Glutamatergic neuron (in vitro differentiated cells): ENCODE data around the gene SZT2. TPM values are rescaled to one million over a fixed set of nuclear protein-coding genes. Genes with fewer than 3 reads are reported as not detected.
A peak's percentile ranks its signal among the peaks of the same experiment; 100 is the strongest.

ENCODE experiments used
- DNase-seq: peaks from one replicate; pipeline ENCODE4 v3.0.0; 2022
- H3K27ac Mint-ChIP-seq: one replicate; pipeline ENCODE4 v1.8.0; 2020; ENCODE audit warnings: mild to moderate bottlenecking, mixed read lengths, inconsistent platforms; ENCODE audit not compliant: unreplicated experiment
- H3K27me3 Mint-ChIP-seq: one replicate; pipeline ENCODE4 v1.8.0; 2020; ENCODE audit warnings: mild to moderate bottlenecking, moderate library complexity, mixed read lengths, inconsistent platforms; ENCODE audit not compliant: unreplicated experiment
- H3K36me3 Mint-ChIP-seq: one replicate; pipeline ENCODE4 v1.8.0; 2020; ENCODE audit warnings: mild to moderate bottlenecking, mixed read lengths, inconsistent platforms; ENCODE audit not compliant: unreplicated experiment
- H3K4me1 Mint-ChIP-seq: one replicate; pipeline ENCODE4 v1.8.0; 2020; ENCODE audit warnings: mild to moderate bottlenecking, low read depth, mixed read lengths, inconsistent platforms; ENCODE audit not compliant: unreplicated experiment
- H3K4me3 Mint-ChIP-seq: one replicate; pipeline ENCODE4 v1.8.0; 2020; ENCODE audit warnings: mild to moderate bottlenecking, mixed read lengths, inconsistent platforms; ENCODE audit not compliant: unreplicated experiment
- H3K9me3 Mint-ChIP-seq: one replicate; pipeline ENCODE4 v1.8.0; 2020; ENCODE audit warnings: mild to moderate bottlenecking, moderate library complexity, mixed read lengths, inconsistent platforms; ENCODE audit not compliant: unreplicated experiment
- CTCF ChIP-seq: fragments of 200-600 bp; sonication (generic); IDR thresholded peaks from one replicate; pipeline ENCODE4 v1.5.0; 2021; ENCODE audit not compliant: partially characterized antibody, unreplicated experiment
- total RNA-seq: library from RNA; stranded (reverse); fragmentation: NEBNext Ultra II Directional; extraction: Animal tissue kit (Norgen Biotek cat#: 25700); gene quantifications from one replicate; pipeline ENCODE4 v1.2.1, GENCODE V29; 2021; ENCODE audit not compliant: unreplicated experiment

SZT2 gene
- total RNA-seq, 1 donor from 2014 or later = 85.3 TPM

GRCh38 chr1:43357251-43357650 is 32.4 kb upstream of the SZT2 start:
- no peak for DNase-seq
- H3K27me3 Mint-ChIP-seq = peaks cover 2% of the 10 kb centered on the region
- no peak overlapping the region for H3K27ac Mint-ChIP-seq
- peaks cover 4% of the 10 kb centered on the region for H3K9me3 Mint-ChIP-seq
- no peaks in the 10 kb centered on the region for H3K36me3 Mint-ChIP-seq
- TF ChIP-seq CTCF = no peak
- H3K4me3 Mint-ChIP-seq = no peak overlapping the region
- H3K4me1 Mint-ChIP-seq = peaks cover 9% of the 10 kb centered on the region

- Mint-ChIP-seq H3K36me3 (no peaks in the 10 kb centered on the region), H3K4me1 (peaks cover 9% of the 10 kb centered on the region), H3K27me3 (peaks cover 2% of the 10 kb centered on the region), H3K4me3 (peak overlapping the region; percentile 90), H3K9me3 (peaks cover 4% of the 10 kb centered on the region), H3K27ac (peak overlapping the region; percentile 92)
- no peak for DNase-seq
- peak; percentile 19 for TF ChIP-seq CTCF
Measured at GRCh38 chr1:43358121-43358745, 31.5 kb upstream of the SZT2 start.

GRCh38 chr1:43358746-43359693 is 30.7 kb upstream of the SZT2 start, which contains the start of gene CDC20:
Gene CDC20 (plus strand): TSS chr1:43358981. CDS start chr1:43359216, 235 bp downstream.
- H3K36me3 Mint-ChIP-seq = no peaks in the 10 kb centered on the region
- H3K27ac Mint-ChIP-seq = peak within 1 kb of the TSS; percentile 92
- H3K9me3 Mint-ChIP-seq = peaks cover 4% of the 10 kb centered on the region
- peak within 1 kb of the TSS; percentile 90 for H3K4me3 Mint-ChIP-seq
- peak; percentile 100 for DNase-seq
- peaks cover 4% of the 10 kb centered on the region for H3K27me3 Mint-ChIP-seq
- peaks cover 9% of the 10 kb centered on the region for H3K4me1 Mint-ChIP-seq
- TF ChIP-seq CTCF = no peak

GRCh38 chr1:43359696-43360095 is 30.0 kb upstream of the SZT2 start:
- peaks cover 9% of the 10 kb centered on the region for H3K4me1 Mint-ChIP-seq
- H3K27me3 Mint-ChIP-seq = peaks cover 6% of the 10 kb centered on the region
- peaks cover 4% of the 10 kb centered on the region for H3K9me3 Mint-ChIP-seq
- no peak for TF ChIP-seq CTCF
- H3K4me3 Mint-ChIP-seq = peak overlapping the region; percentile 90
- no peak for DNase-seq
- H3K36me3 Mint-ChIP-seq = no peaks in the 10 kb centered on the region
- H3K27ac Mint-ChIP-seq = no peak overlapping the region
